AG08396 (cell line): ENCODE results near the gene MEGF6.

Source experiments
- DNase-seq: peaks from one replicate; pipeline ENCODE4 v3.0.0; 2012; ENCODE audit warnings: low spot score, mixed read lengths

Gene MEGF6

DNA sequence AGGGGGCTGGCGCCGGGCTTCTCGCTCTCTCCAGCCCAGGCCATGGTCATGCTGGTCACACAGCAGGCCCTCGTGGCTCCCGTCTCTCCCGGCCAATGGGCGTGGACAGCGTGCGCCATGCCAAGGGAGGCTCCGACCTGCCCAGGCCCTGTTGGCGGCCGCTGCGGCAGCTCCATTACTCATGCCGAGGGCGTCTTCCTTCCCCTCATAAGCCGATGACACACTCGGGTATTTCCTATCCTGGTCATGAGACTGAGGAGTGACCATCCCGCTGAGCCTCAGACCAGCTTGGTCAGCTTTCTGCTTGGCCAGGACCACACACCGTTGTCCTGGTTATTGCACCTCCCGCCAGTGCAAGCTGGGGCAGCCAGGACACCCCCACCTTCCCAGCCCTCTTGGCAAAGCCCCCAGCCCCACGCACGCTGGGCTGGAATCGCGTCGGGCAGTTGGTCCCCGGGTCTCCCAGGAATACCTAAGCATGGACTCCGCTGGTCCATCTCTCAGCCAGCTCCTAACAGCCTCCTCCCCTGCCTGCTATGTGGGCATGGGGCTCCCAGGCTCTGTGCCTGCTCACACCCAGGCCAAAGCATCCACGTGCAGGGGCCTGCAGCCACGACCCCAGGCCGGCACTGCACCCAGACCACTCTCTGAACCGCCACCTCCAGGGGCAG, 107.0 kb downstream of the MEGF6 start:
- peak; percentile 91 for DNase-seq

DNA sequence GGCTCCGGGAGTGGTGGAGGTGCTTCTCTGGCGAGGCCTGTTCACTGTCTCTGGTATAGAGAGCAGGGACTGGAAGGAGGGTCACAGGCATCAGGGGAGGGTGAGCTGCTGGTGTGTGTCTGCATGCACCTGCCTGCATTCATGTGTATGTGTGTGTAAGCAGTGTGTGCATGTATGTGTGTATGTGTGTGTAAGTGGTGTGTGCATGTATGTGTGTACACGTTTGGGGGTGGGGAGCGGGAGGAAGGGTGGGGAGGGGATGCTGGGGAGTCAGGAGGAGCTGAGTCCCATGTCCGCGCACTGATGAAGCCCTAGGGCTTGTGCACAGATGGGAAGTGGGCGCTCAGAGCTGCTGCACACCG, 107.8 kb downstream of the MEGF6 start:
- no peak for DNase-seq

DNA sequence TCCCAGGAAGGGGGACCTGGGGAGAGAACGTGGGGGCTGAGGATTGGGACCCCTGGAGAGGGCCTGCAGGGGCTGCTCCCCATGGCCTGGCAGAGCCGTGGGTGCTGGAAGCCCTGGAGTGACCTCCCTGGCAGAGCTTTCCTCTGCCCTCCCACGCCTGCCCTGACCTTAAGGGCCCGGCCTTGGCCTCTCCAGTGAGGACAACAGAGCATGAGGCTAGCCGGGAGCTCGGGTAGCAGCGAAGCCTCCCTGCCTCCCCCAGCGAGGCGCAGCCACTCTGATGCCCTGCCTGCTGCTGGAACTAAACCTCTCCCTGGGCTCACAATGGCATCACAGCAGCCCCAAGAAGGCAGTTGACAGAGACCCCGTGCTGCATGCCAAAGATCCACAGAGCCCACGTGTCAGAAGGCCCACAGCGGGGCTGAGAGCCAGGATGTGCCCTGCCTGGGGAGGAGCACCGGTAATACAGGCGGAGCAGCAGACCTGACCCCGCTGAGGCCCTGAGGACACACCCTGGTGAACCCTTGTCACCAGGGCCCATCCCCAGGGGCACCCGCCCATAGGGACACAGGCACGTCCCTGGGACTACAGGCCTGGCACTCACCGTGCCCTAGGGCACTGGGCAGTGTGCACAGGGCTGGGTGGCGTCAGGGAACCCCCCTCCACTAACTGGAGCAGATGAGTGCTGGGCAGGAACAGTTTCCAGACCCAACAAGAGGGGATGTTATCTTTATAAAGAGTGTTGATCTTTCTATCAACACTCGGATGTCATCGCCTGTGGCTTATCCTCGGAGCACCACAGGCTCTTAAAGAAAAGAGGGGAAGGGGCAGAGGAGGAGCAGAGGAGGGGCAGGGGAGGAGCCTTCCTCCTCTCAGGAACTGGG, 108.4 kb downstream of the MEGF6 start:
- no peak for DNase-seq

DNA sequence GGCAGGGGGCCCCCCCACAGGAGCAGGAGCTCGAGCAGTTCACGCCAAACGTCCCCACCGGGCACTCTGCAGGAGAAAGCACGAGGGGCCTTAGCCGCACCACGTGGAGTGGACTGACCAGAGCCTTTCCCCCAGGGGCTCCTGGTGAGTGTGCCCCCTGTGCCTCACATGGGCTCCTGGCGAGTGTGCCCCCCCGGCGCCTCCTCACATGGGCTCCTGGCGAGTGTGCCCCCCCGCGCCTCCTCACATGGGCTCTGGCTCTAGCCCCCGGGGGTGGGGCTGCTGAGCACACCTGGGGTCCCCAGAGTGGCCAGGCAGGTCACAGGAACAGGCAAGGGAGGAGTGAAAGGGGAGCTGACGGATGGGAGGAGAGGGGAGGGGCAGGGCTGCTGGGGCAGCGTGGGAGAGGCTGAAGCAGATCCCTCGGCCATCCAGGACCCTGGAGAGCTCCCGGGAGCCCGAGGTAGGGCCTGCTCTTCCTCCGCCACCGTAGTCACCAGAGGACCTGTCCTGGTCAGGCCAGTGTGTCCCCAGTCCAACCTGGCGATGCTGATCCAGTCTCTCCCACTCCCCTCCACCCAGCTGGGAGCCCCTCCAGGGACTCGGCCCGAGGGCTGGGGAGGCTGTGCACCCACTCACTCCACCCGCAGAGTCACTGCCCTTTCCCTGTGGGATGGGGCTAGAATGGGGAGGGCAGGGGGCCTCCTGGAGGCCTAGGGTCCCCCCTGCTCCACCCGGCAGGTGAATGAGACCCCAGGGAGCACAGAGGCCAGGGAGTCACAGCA, 109.3 kb downstream of the MEGF6 start:
- peak; percentile 76 for DNase-seq

DNA sequence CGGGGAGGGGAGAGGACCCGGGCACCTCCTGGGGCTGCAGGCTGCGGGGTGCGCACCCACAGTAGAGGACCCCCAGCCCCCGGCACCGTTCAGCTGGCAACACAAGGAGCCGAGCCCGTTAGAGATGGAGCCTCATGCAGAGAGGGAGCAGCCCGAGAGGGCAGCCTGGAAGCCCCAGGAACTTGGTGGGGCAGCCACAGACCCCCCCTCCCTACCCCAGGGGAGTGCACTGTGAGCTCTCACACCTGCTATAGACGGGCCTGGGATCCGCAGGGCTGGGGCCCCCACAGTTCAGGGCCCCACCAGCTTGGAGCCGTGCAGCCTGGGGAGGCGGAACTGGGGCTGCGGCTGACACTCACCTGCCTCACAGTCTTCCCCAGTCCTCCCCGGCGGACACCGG, 109.9 kb downstream of the MEGF6 start:
- no peak for DNase-seq

DNA sequence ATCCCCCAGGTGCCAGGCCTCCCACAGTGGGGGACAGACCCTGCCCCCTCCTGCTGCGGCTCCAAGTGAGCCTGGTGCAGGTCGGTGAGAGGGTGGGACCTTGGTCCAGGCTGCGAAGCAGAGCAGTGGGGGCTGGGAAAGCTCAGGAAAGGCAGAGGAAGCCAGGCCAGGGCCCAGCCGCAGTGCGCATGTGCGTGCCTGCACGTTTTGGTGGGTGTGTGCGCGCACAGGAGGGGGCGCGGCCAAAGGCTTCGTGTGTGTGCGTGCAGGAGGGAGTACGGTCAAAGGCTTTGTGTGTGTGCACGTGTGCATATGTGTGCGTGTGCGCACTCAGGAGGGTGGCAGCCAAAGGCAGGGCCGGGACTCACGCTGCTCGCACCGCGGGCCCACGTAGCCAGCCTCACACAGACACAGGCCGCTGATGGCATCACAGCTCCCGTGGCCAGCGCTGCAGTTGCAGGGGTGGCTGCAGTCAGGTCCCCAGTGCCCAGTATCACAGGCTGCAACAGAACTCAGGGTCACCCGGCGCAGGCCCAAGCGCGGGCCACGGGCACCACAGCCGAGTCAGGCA, 111.0 kb downstream of the MEGF6 start:
- DNase-seq: no peak

DNA sequence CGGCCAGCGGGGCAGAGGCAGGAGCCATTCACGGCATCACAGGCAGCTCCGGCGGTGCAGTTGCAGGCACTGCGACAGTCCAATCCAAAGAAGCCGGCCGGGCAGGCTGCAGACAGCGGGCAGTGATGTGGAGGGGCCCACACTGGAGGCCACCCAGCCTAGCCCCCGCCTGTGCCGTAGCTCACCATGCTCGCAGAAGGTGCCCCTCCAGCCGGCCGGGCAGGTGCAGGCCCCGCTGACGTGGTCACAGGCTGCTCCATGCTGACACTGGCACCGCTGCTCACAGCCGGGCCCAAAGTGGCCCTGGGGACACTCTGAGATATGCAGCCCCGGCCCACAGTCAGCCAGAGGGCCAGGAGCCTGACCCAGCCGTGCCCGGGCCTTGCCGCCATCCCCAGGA, 111.7 kb downstream of the MEGF6 start:
- DNase-seq: no peak

DNA sequence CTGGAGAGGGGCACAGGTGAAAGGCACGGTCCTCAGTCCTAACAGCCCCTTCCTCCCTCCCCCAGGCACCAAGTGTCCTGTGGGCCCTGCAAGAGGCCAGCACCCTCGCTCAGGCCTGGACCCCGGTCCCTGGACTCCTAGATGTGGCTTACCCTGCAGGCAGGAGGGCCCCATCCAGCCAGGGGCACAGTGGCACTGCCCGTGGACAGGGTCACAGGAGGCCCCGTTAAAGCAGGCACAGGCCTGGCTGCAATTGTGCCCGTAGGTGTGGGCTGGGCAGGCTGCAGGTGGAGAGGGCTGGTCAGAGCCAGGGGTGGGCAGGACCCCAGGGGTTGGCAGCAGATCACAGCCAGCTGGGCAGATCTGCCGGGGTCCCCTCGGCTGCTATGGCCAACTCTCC, 112.3 kb downstream of the MEGF6 start:
- DNase-seq: no peak

DNA sequence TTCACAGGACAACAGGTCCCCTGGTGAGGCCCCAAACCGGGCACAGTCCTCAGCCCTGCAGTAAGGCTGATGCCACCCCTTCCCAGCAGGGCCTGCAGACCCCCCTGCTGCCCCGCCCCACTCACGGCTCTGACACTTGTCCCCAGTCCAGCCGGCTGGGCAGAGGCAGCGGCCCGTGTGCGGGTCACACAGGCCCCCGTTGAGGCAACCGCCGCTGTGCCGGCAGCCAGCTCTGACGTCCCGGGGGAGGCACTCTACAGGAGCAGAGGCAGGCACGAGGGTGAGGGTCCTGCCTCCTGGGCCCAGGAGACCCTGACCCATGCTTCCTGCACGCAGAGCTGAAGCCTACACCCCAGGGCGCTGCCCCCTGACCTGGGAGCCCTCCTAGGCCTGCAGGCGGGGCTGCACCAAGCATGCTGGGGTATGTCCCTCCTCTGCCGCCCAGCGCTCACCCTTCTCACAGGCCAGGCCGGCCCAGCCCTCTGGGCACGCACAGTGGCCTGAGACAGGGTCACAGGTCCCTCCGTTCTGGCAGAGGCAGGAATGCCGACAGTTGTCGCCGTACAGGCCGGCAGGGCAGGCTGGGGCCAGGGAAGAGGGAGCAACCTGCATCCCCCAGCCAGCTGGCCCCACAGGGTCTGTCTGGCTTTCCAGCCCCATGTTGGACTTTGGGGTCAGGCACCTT, 112.9 kb downstream of the MEGF6 start:
- DNase-seq: no peak

DNA sequence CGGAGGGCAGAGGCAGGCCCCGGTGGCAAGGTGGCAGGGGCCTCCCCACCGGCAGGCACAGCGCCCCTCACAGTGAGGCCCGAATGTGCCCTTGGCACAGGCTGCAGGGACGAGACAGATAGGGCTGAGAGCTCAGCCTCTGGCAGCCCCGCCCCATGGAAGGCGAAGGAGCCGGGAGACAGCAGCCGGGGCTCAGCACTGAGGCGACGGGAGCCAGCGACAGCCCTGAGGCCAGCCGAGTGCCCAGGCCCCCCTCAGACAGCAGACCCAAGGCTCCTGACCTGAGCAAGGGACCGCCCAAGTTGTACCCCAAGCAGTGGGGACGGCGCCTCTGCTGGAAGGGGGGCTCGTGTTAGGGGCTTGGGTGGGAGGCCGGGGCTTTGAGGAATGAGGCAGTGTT, 113.8 kb downstream of the MEGF6 start:
- DNase-seq: no peak

DNA sequence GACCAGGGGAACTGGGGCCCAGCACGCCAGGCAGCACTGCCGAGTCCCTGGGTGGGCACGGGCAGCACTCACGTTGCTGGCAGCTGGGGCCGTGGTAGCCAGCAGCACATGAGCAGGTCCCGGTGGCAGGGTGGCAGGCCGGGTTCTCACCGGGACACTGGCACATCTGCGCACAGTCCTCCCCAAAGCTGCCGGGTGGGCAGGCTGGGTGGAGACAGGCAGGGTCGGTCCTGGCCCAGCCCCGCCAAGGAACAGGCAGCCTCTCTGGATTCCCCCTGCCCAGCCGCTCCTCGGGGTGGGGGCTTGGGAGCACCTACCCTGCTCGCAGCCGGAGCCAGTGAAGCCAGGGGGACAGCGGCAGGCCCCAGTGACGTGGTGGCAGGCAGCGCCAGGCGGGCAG, 114.4 kb downstream of the MEGF6 start:
- no peak for DNase-seq

DNA sequence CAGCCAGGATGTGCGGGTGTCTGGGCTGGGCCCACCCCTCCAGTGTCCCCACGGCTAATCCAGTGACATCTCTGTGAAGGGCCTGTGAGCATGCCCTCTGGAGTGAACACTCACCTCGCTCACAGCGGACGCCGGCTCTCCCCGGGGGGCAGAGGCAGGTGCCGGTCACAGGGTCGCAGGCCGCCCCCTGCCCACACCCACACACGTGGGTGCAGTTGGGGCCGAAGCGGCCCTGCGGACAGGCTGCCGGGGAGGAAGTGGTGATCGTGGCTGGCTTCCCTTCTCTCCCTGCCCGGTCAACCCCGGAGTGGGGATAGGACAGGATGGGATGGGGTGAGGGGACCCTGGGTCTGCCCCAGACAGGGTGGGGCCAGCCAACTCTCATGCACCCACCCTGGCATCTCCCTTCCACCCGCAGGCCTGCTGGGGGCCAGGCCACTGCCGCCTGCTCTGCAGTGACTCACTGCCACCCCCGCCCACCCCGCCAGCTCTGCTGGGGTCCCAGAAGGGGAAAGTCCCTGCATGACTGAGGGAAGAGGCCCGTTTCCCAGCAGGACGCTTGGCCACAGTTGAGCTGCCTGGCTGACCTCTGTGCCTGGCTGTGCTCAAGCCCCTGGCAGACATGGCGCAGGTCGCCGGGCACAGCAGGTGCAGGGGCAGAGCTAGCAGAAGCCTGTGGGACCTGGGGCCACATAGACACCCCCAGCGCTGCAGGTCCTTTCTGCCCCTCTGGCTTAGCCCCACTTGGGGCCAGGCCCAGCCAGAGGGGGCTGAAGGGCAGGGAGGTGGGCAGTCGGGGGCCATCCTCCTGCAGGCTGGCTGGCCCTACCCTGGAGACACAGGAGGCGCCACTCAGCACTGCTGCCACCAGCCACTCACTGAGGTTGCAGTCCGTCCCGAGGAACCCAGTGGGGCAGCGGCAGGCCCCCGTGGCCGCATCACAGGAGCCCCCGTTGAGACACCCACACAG, 115.2 kb downstream of the MEGF6 start:
- DNase-seq: no peak

DNA sequence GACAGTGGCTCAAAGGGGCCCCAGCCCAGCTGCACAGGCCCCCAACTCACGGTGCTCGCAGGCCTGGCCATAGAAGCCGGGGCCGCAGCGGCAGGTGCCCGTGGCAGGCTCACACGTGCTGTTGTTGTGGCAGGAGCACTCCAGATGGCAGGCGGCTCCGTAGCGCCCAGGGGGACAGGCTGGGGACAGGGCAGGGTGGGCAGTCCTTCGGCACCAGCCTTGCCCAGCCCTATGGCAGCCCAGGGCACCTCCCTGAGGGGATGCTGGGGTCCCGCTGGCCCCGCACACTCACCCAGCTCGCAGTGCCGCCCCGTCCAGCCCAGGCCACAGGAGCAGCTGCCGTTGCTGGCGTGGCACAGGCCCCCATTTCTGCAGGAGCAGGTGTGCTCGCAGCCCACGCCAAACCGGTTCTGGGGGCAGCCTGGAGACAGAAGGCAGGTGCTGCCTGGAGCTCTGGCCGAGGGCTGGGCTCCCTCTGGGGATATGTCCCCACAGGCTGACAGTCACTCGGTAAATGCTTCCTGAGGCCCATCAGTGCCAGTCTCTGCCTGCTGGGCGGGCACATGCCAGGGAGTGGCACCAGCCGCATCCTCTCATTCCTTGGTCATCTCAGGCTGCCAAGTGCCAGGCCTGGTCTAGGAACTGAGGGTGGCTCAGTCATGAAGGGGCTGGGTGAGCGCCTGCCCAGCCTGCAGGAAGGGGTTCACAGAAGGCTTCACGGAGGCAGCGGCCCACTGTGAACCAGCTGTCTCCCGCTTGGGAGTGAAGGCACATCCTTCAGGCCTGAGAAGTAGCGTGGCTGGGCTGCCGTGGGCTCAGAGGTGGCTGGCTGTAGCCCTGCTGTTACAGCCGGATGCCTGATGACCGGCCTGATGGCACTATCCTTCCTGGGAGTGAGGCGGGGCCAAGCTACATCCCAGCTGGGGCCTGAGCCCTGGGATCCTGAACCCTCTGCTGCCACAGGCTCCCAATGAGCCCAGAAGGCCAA, 116.7 kb downstream of the MEGF6 start:
- no peak for DNase-seq

DNA sequence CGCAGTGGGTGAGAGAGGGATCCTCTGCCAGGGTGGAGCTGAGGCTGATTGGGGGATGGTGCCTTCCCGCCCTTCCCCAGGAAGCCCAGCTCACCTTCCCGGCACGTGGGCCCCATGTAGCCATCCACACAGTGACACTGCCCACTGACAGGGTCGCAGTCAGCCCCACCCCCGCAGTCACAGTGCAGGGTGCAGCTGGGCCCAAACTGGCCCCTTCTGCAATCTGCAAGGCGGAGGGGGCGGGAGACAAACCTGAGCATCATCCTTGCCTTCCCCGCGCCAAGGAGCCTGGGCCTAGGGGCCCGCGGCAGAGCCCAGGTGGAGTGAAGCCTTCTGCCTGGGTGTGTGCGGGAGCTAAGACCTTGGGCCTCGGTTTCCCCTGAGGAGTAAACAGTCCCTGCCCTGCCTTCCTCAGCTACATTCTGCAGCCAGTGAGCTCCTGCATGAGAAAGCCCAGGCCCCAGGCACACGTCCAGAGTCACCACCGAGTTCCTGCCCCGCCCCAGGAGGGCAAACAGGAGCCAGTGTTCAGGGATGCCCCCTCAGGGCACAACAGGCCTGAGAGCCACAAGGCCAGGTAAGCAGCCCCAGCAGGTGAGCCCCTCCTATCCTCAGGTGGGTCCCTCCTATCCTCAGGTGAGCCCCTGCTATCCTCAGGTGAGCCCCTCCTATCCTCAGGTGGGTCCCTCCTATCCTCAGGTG, 118.6 kb downstream of the MEGF6 start:
- no peak for DNase-seq

DNA sequence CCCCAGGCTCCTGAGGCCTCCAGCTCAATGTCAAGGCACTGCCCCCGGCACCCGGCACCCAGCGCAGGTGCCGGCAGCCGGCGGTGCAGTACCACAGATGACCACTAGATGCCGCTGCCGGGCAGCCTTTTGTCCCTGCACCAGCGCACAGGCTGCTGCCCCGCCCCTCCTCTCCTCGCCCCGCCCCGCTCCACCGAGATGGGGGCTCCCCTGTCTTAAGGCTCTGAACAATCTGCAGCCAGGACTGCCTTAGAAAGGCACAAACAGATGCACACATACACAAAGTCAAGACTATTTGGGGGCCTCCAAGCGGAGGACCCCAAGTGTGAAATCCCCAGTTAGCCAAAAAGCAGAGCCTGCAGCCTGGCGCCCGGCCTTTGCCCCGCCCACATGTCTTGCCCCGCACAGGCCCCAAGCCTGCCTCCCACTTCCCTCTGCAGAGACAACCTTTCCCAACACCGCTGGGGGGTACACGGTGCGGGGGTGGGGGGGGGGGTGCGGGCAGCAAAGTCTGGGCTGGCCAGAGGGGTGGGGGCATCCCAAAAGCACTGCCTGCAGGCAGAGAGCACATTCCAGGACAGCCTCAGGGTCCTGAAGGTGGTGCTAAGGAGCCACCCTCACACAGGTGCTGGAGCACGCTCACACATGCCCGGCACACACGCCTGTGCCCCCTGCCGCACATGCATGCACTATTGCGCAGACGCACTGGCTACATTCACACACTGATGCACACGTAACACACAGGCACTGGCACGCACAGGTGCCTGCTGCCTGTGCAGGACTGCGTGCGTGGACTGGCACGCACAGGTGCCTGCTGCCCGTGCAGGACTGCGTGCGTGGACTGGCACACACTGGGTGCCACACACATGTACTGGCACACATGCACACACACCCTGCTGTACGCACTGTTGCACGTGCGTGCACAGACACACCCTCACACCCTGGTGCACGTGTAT, 119.7 kb downstream of the MEGF6 start:
- DNase-seq: peak; percentile 93

DNA sequence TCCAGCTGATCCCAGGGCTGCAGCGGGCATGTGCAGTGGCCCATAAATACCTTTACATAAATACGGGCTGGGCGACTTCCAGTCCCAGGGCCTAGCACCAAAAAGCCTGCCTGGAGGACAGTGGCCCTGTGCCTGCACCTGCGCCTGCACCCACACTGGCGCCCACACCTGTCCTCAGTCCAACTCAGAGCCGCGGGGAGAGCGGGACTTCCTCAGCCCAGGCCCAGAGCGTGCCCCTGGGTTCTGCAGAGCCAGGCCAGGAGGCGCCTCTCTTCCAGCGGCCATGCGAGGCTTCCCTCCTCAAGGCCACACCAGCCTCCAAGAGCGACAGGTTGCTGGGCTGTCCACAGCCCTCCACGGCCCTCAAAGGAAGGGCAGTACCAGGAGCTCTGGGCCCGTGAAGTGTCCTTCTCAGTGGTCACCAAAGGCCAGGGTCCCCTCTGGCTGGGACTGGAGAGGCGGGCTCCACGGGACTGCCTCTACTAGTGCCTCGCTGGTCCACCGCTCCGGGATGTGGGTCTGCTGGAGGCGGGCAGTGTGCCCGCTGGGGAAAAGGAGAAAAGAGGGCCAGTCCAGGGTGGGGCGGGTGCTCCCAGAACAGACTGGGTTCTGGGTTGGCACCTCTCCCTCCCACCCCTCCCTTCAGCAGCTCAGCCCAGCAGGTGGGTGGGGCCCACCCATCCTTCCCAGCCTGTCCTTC, 121.1 kb downstream of the MEGF6 start:
- no peak for DNase-seq

DNA sequence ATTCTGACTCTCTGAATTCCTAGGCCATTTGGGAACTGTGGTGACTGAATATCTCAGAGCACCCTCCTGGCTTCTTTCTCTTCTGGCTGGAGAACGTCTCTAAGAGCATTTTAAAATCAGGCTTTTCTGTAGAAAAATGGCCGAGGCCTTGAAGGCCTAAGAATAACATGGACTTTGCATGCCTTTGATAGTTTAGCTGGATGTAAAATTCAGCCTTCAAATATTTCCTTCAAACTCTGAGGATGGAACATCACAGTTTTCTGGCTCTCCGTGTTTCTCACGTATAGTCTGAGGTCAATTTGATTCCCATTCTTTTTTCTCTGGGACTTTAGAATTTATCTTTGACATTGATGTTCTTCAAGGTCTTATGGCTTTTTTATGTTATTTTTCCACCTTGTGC, 122.9 kb downstream of the MEGF6 start:
- no peak for DNase-seq
